Liver (tissue), 9 donors: Measurements from ENCODE around the gene KRT83. TPM values are rescaled to one million over a fixed set of nuclear protein-coding genes. Genes with fewer than 3 reads are reported as not detected.
A peak's percentile ranks its signal among the peaks of the same experiment; 100 is the strongest.

ENCODE experiments used
- DNase-seq: peaks from one replicate; pipeline ENCODE4 v3.0.0-alpha.2; 2017; ENCODE audit warnings: low spot score
- H3K27ac ChIP-seq, 2 donors: one replicate each; pipeline ENCODE4 v1.7.0; 2013; ENCODE audit warnings: inconsistent platforms in 2 of 2, low read length in 2 of 2, control low read depth in 1 of 2, low read depth in 1 of 2, mild to moderate bottlenecking in 1 of 2
- H3K27me3 ChIP-seq, 4 donors: one replicate each; pipeline versions ENCODE4 v1.6.1 to v1.7.0; 2013; ENCODE audit warnings: low read length in 3 of 4, inconsistent platforms in 1 of 4, mild to moderate bottlenecking in 1 of 4, moderate library complexity in 1 of 4; ENCODE audit not compliant: control insufficient read depth in 4 of 4, insufficient read depth in 4 of 4
- H3K36me3 ChIP-seq, 4 donors: one replicate each; pipeline versions ENCODE4 v1.6.1 to v1.7.0; 2013; ENCODE audit warnings: low read length in 3 of 4, mild to moderate bottlenecking in 3 of 4, low read depth in 1 of 4, moderate library complexity in 1 of 4; ENCODE audit not compliant: control insufficient read depth in 4 of 4, insufficient read depth in 3 of 4
- H3K4me1 ChIP-seq, 4 donors: one replicate each; pipeline versions ENCODE4 v1.6.1 to v1.7.0; 2013; ENCODE audit warnings: low read length in 3 of 4, mild to moderate bottlenecking in 3 of 4, moderate library complexity in 1 of 4; ENCODE audit not compliant: control insufficient read depth in 4 of 4, insufficient read depth in 4 of 4
- H3K4me3 ChIP-seq, 3 donors: one replicate each; pipeline versions ENCODE4 v1.6.1 to v1.7.0; 2013; ENCODE audit warnings: low read length in 3 of 3, control low read depth in 1 of 3, low read depth in 1 of 3, mild to moderate bottlenecking in 1 of 3
- H3K9ac ChIP-seq, 2 donors: one replicate each; pipeline ENCODE4 v1.7.0; 2013; ENCODE audit warnings: low read length in 2 of 2, mild to moderate bottlenecking in 2 of 2, moderate library complexity in 2 of 2, control low read depth in 1 of 2, low read depth in 1 of 2
- H3K9me3 ChIP-seq, 4 donors: one replicate each; pipeline versions ENCODE4 v1.6.1 to v1.7.0; 2013; ENCODE audit warnings: low read length in 3 of 4; ENCODE audit not compliant: control insufficient read depth in 4 of 4
- ATF3 ChIP-seq: IDR thresholded peaks from 2 replicates; pipeline ENCODE4 v1.6.1; 2016; ENCODE audit warnings: antibody characterized with exemption
- CTCF ChIP-seq: fragments of 150-350 bp; IDR thresholded peaks from 2 replicates; pipeline ENCODE4 v1.5.1; 2017; ENCODE audit warnings: improper control_type of control experiment, low read depth, low read length; ENCODE audit not compliant: missing input control
- EGR1 ChIP-seq, 2 donors: IDR thresholded peaks; 2 replicates each; pipeline ENCODE4 v1.6.1; 2016 to 2018; ENCODE audit warnings: antibody characterized with exemption in 2 of 2, low read depth in 2 of 2
- FOXA1 ChIP-seq: IDR thresholded peaks from 2 replicates; pipeline ENCODE4 v1.6.1; 2016; ENCODE audit warnings: antibody characterized with exemption
- FOXA2 ChIP-seq: IDR thresholded peaks from 2 replicates; pipeline ENCODE4 v1.6.1; 2016; ENCODE audit warnings: antibody characterized with exemption
- HNF4G ChIP-seq: IDR thresholded peaks from 2 replicates; pipeline ENCODE4 v1.6.1; 2016; ENCODE audit warnings: antibody characterized with exemption
- NR2F2 ChIP-seq: IDR thresholded peaks from 2 replicates; pipeline ENCODE4 v1.6.1; 2016; ENCODE audit warnings: antibody characterized with exemption
- RAD21 ChIP-seq, 2 donors: IDR thresholded peaks; 2 replicates each; pipeline ENCODE4 v1.6.1; 2016; ENCODE audit warnings: antibody characterized with exemption in 2 of 2, mild to moderate bottlenecking in 2 of 2
- RXRA ChIP-seq, 2 donors: IDR thresholded peaks; 2 replicates each; pipeline ENCODE4 v1.6.1; 2017 to 2018; ENCODE audit warnings: antibody characterized with exemption in 2 of 2, mild to moderate bottlenecking in 1 of 2
- SP1 ChIP-seq: IDR thresholded peaks from 2 replicates; pipeline ENCODE4 v1.6.1; 2018; ENCODE audit warnings: antibody characterized with exemption, mild to moderate bottlenecking
- TAF1 ChIP-seq: conservative IDR thresholded peaks from 2 replicates; pipeline ENCODE4 v1.6.1; 2016; ENCODE audit warnings: antibody characterized with exemption, mild to moderate bottlenecking
- YY1 ChIP-seq: IDR thresholded peaks from 2 replicates; pipeline ENCODE4 v1.6.1; 2016; ENCODE audit warnings: antibody characterized with exemption, mild to moderate bottlenecking
- whole genome bisulfite sequencing: extraction: QIAGEN DNeasy Blood & Tissue Kit; methylation state at CpG from one replicate; pipeline ENCODE4 v1.1.7; 2013; 5-methylcytosine and 5-hydroxymethylcytosine counted together
- polyA plus RNA-seq, 2 donors: library from polyadenylated mRNA; stranded (reverse) in 1 of 2; unstranded in 1 of 2; fragments of 200-250 nt in 1 of 2; fragments of >200 nt in 1 of 2; fragmentation: Nextera tagmentation in 1 of 2; extraction: Ambion mirVana in 1 of 2; gene quantifications; one replicate each; pipeline versions ENCODE4 v1.2.1 to v1.2.3, GENCODE V29; 2013 to 2015
- total RNA-seq, 2 donors: library from RNA; depleted of rRNA; stranded (reverse); fragments of >200 nt; gene quantifications; one replicate each; pipeline ENCODE4 v1.2.3, GENCODE V29; 2014
- TF ChIP-seq, protein P1 (sequence below): IDR thresholded peaks from 2 replicates; pipeline ENCODE4 v1.6.1; 2016; ENCODE audit warnings: antibody characterized with exemption
- TF ChIP-seq, protein P2 (sequence below): IDR thresholded peaks from 2 replicates; pipeline ENCODE4 v1.6.1; 2016; ENCODE audit warnings: antibody characterized with exemption
- donor health status: healthy.
- donor health status: healthy.
- donor health status: healthy.
- donor health status: healthy.
- donor health status: healthy.

The KRT83 gene
- total and polyA plus RNA-seq, 4 donors = not detected

DNA sequence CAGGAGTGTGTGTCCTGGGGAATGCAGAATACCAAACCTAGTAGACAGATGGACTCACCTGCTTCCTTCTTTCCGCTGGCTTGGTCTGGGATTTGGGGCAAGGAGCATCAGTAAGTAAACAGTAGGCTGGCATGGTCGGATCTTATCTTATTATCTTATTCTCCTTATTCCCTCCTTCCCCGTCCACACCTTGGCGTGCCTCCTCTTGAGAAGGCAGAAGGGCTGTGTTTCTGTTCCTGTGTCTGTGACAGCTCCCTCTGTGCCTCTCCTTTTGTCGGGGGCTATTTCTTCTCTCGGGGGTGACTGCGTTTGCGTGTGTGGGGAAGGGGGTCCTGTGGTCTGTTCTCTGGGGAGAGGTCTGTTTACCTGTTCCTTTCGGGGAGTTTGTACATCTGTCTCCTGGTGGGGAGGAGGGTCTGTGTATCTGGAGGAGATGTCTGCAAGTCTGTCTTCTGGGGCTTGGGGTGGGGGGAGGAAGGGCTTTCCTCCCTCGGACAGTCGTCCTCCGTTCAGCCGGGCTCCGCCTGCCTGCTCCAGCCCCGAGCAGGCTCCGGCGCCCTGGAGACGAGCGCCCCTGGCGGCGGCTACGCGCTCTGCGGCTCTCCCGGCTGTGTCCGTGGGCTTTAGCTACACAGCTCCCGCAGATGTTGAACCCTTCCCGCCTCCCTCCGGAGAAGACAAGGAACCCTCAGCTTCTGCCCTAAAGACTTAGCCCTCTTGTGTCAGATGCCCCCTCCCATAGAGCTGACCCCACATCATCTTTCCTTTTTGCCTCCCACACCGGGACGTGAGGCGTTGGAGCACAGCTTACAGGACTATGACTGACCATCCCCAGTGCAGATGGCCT is 42.4 kb downstream of the KRT83 start:
- H3K4me3 ChIP-seq = no peak overlapping the region
- 20% methylated on average over 32 of the region's 32 CpGs for WGBS
- H3K36me3 ChIP-seq = no peaks in the 10 kb centered on the region
- peaks cover 0 to 3% (median 0%) of the 10 kb centered on the region in 4 donors for H3K27me3 ChIP-seq
- DNase-seq = peak; percentile 80
- TF ChIP-seq SP1 (no peak), YY1 (no peak), RAD21 (IDR thresholded peaks at IDR 0.05) (peak; percentile 71 to 79), HNF4G (no peak), CTCF (peak; percentile 92)
- TF ChIP-seq, protein P1, sequence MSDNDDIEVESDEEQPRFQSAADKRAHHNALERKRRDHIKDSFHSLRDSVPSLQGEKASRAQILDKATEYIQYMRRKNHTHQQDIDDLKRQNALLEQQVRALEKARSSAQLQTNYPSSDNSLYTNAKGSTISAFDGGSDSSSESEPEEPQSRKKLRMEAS = no peak
- no peak overlapping the region for H3K9ac ChIP-seq
- no peak overlapping the region for H3K27ac ChIP-seq
- peaks cover 0 to 2% (median 0%) of the 10 kb centered on the region in 4 donors for H3K4me1 ChIP-seq
- no peaks in the 10 kb centered on the region for H3K9me3 ChIP-seq

- H3K4me1 ChIP-seq = peaks cover 0 to 2% (median 0%) of the 10 kb centered on the region in 4 donors
- H3K4me3 ChIP-seq = no peak overlapping the region
- TF ChIP-seq TAF1 (no peak), HNF4G (no peak), YY1 (no peak)
- WGBS = 88% methylated on average over 9 of the region's 9 CpGs
- H3K36me3 ChIP-seq = no peaks in the 10 kb centered on the region
- H3K9me3 ChIP-seq = no peaks in the 10 kb centered on the region
- no peak overlapping the region for H3K9ac ChIP-seq
- peaks cover 0 to 3% (median 0%) of the 10 kb centered on the region in 4 donors for H3K27me3 ChIP-seq
- DNase-seq = no peak
- no peak overlapping the region for H3K27ac ChIP-seq
Measured at GRCh38 chr12:52277486-52278245, 43.5 kb downstream of the KRT83 start.

- Histone ChIP-seq H3K27me3 (peaks cover 0 to 3% (median 0%) of the 10 kb centered on the region in 4 donors), H3K4me1 (peaks cover 0 to 2% (median 0%) of the 10 kb centered on the region in 4 donors), H3K4me3 (no peak overlapping the region), H3K27ac (no peak overlapping the region), H3K9ac (no peak overlapping the region), H3K9me3 (no peaks in the 10 kb centered on the region), H3K36me3 (no peaks in the 10 kb centered on the region)
- no peak for DNase-seq
- 84% methylated on average over 3 of the region's 3 CpGs for whole genome bisulfite sequencing
- TF ChIP-seq, protein P2, sequence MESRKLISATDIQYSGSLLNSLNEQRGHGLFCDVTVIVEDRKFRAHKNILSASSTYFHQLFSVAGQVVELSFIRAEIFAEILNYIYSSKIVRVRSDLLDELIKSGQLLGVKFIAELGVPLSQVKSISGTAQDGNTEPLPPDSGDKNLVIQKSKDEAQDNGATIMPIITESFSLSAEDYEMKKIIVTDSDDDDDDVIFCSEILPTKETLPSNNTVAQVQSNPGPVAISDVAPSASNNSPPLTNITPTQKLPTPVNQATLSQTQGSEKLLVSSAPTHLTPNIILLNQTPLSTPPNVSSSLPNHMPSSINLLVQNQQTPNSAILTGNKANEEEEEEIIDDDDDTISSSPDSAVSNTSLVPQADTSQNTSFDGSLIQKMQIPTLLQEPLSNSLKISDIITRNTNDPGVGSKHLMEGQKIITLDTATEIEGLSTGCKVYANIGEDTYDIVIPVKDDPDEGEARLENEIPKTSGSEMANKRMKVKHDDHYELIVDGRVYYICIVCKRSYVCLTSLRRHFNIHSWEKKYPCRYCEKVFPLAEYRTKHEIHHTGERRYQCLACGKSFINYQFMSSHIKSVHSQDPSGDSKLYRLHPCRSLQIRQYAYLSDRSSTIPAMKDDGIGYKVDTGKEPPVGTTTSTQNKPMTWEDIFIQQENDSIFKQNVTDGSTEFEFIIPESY = no peak
- TF ChIP-seq RXRA (IDR thresholded peaks at IDR 0.05) (no peak), YY1 (no peak), RAD21 (IDR thresholded peaks at IDR 0.05) (no peak), NR2F2 (no peak), CTCF (no peak), FOXA2 (no peak), HNF4G (no peak), EGR1 (IDR thresholded peaks at IDR 0.05; ENCODE audit: low read depth in 2 of 2) (no peak), FOXA1 (no peak), ATF3 (no peak)
- TF ChIP-seq, protein P1 = no peak
Measured at GRCh38 chr12:52275686-52276085, 45.5 kb downstream of the KRT83 start.
